Kidney (tissue), 14 donors: Measurements from ENCODE around the gene AGO3. TPM values are rescaled to one million over a fixed set of nuclear protein-coding genes. Genes with fewer than 3 reads are reported as not detected.

Source experiments
- DNase-seq, 5 donors: peaks; one replicate each; pipeline ENCODE4 v3.0.0-alpha.2; 2013 to 2020
- FAIRE-seq: peaks from 2 replicates; lab custom pipeline; 2012; peaks lifted over from hg19 to GRCh38; lab: Jason Lieb, UNC
- H3K27ac ChIP-seq, 2 donors: one replicate each; pipeline ENCODE4 v1.7.0; 2013; ENCODE audit warnings: low read depth in 2 of 2, low read length in 2 of 2, inconsistent platforms in 1 of 2
- H3K27me3 ChIP-seq: one replicate; pipeline ENCODE4 v1.7.1; 2013; ENCODE audit warnings: low read length, inconsistent platforms; ENCODE audit not compliant: control insufficient read depth, insufficient read depth
- H3K36me3 ChIP-seq, 3 donors: one replicate each; pipeline versions ENCODE4 v1.7.0 to v1.7.1; 2013; ENCODE audit warnings: low read length in 3 of 3, control low read depth in 1 of 3, inconsistent platforms in 1 of 3; ENCODE audit not compliant: insufficient read depth in 3 of 3, control insufficient read depth in 2 of 3
- H3K4me1 ChIP-seq, 3 donors: one replicate each; pipeline versions ENCODE4 v1.7.0 to v1.7.1; 2013; ENCODE audit warnings: low read length in 3 of 3, inconsistent platforms in 1 of 3, low read depth in 1 of 3; ENCODE audit not compliant: control insufficient read depth in 2 of 3, insufficient read depth in 2 of 3
- H3K4me3 ChIP-seq, 3 donors: one replicate each; pipeline versions ENCODE4 v1.7.0 to v1.8.1; 2013; ENCODE audit warnings: low read length in 3 of 3, control low read depth in 1 of 3, inconsistent platforms in 1 of 3
- H3K9ac ChIP-seq, 3 donors: one replicate each; pipeline versions ENCODE4 v1.7.0 to v1.7.1; 2013; ENCODE audit warnings: low read length in 3 of 3, control low read depth in 1 of 3, inconsistent platforms in 1 of 3
- H3K9me3 ChIP-seq, 3 donors: one replicate each; pipeline versions ENCODE4 v1.7.0 to v1.7.1; 2013; ENCODE audit warnings: low read length in 3 of 3, control low read depth in 1 of 3, inconsistent platforms in 1 of 3; ENCODE audit not compliant: control insufficient read depth in 2 of 3, insufficient read depth in 1 of 3
- intact Hi-C: fragments of 100-400 bp; cut with DNase I; formaldehyde crosslinking; loops from one replicate; pipeline ENCODE4 v1.11.1; 2022
- polyA plus RNA-seq: library from polyadenylated mRNA; stranded (reverse); fragments of 350-450 nt; fragmentation: Illumina TruSeq; extraction: RNeasy Lipid Tissue Mini Kit (QIAGEN cat#74804); gene quantifications from one replicate; pipeline ENCODE4 v1.2.3, GENCODE V29; 2014; ENCODE audit warnings: low read depth, low replicate concordance; ENCODE audit not compliant: insufficient read depth
- total RNA-seq: library from RNA; stranded (reverse); fragmentation: NEBNext Ultra II Directional; extraction: Animal tissue kit (Norgen Biotek cat#: 25700); gene quantifications from one replicate; pipeline ENCODE4 v1.2.1, GENCODE V29; 2021
- TF ChIP-seq, protein P1 (sequence below): IDR thresholded peaks from 3 replicates; pipeline ENCODE4 v1.5.1; 2012; ENCODE audit warnings: mild to moderate bottlenecking, moderate library complexity, borderline replicate concordance; ENCODE audit not compliant: insufficient read depth; ENCODE audit errors: extremely low read depth
- donor health status: control.
- donor health status: control.
- donor health status: control.
- donor health status: control.
- donor health status: control.
- donor health status: DM: yes; HTN: yes; CAD: no.
- donor health status: Normal renal cell carcinoma (clear cell type).

The AGO3 gene
- total and polyA plus RNA-seq, 2 donors from 2014 or later, result 2.8 to 28.2 TPM

DNA sequence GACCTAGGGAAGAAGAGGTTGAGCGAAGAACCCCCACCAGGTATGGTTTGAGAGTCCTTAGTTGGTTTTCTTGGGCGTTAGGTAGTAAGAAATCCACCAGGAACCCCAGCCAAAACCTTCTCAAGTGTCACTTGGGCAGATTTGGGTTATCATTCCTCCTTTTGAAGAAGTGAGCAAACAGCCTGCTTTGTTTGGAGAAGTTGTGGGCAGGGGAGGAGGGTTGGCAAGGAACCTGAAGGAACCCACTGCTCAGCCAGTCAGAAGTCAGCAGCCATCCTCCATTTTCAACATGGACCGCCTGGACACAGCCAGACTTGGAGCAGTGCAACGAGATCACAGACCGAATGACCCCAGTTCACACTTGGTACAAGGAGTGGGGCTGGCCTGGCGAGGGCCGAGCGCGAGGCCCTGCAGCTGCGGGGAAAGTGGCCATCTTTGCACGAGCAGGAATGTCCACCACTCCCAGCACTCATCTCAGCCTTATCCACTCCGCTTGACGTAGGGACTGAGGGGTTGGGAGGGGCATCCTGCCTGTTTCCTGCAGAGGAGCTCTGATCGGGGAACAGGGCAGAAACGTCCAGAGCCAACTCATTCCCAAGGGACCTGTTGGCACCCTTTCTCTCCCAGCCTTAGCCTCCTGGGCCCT is 165.0 kb downstream of the AGO3 start:
- H3K36me3 ChIP-seq, result peaks cover 4 to 34% (median 15%) of the 10 kb centered on the region in 3 donors

DNA sequence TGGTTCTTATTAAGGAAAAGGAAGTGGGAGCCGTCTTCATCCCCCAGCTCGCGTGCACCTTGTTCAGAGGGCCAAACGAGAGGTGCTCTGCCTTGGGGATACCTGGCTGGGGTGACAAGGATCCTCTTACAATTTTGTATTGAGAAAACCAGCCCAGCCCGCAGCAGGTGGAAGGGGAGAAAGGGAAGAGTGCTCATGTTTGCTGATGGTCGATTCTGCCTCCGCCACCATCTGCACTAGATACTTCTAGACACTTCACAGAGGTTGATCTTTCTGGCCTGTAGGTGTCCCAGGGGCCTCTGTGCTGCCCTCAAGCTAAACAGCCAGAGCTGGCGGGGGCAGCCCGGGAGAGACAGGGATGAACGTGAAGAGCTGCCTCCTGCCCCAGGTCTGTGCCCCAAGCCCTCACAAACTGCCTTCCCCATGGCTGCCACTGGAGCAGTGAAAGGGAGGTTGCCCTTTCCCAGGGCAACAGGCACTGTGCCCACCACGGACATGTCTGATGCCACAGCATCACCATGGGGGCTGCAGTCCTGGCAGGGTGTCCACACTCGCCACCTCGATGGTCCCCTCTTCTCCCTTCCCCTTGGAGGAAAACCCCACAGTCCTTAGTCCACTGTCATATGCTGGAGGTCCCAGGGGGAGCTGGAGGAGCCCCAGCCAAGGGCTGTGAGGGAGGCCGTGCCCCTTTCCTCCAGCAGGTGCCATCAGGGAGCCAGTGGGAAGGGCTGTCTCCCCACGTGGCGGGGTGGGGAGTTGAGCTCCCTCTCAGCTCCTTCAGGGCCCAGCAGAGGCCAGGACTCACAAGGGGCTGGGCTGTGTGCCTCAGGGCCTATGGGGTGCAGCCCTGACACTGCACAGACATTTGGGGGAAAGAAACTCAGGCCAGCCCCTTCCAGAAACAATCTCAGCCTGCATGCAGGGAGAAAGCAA is 165.9 kb downstream of the AGO3 start:
- H3K27me3 ChIP-seq, result no peaks in the 10 kb centered on the region
- intact Hi-C loops, result no loop called here
- no peaks in the 10 kb centered on the region for H3K9me3 ChIP-seq
- H3K9ac ChIP-seq, result no peak overlapping the region
- peaks cover 0 to 9% (median 0%) of the 10 kb centered on the region in 3 donors for H3K4me1 ChIP-seq
- peaks cover 4 to 31% (median 15%) of the 10 kb centered on the region in 3 donors for H3K36me3 ChIP-seq
- peak in 1 of 5 donors; percentile 12 for DNase-seq
- TF ChIP-seq, protein P1, sequence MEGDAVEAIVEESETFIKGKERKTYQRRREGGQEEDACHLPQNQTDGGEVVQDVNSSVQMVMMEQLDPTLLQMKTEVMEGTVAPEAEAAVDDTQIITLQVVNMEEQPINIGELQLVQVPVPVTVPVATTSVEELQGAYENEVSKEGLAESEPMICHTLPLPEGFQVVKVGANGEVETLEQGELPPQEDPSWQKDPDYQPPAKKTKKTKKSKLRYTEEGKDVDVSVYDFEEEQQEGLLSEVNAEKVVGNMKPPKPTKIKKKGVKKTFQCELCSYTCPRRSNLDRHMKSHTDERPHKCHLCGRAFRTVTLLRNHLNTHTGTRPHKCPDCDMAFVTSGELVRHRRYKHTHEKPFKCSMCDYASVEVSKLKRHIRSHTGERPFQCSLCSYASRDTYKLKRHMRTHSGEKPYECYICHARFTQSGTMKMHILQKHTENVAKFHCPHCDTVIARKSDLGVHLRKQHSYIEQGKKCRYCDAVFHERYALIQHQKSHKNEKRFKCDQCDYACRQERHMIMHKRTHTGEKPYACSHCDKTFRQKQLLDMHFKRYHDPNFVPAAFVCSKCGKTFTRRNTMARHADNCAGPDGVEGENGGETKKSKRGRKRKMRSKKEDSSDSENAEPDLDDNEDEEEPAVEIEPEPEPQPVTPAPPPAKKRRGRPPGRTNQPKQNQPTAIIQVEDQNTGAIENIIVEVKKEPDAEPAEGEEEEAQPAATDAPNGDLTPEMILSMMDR, result no peak
- no peak for FAIRE-seq
- H3K27ac ChIP-seq, result no peak overlapping the region
- H3K4me3 ChIP-seq, result no peak overlapping the region

More for the DNA sequence above, 165.0 kb downstream of the AGO3 start:
- no peaks in the 10 kb centered on the region for H3K27me3 ChIP-seq
- H3K27ac ChIP-seq, result no peak overlapping the region
- FAIRE-seq (no peak), DNase-seq (peak in 1 of 5 donors; percentile 59)
- no peaks in the 10 kb centered on the region for H3K9me3 ChIP-seq
- no peak overlapping the region for H3K9ac ChIP-seq
- H3K4me1 ChIP-seq, result peaks cover 0 to 9% (median 0%) of the 10 kb centered on the region in 3 donors
- TF ChIP-seq, protein P1, result no peak
- intact Hi-C loops, result no loop called here
- no peak overlapping the region for H3K4me3 ChIP-seq

DNA sequence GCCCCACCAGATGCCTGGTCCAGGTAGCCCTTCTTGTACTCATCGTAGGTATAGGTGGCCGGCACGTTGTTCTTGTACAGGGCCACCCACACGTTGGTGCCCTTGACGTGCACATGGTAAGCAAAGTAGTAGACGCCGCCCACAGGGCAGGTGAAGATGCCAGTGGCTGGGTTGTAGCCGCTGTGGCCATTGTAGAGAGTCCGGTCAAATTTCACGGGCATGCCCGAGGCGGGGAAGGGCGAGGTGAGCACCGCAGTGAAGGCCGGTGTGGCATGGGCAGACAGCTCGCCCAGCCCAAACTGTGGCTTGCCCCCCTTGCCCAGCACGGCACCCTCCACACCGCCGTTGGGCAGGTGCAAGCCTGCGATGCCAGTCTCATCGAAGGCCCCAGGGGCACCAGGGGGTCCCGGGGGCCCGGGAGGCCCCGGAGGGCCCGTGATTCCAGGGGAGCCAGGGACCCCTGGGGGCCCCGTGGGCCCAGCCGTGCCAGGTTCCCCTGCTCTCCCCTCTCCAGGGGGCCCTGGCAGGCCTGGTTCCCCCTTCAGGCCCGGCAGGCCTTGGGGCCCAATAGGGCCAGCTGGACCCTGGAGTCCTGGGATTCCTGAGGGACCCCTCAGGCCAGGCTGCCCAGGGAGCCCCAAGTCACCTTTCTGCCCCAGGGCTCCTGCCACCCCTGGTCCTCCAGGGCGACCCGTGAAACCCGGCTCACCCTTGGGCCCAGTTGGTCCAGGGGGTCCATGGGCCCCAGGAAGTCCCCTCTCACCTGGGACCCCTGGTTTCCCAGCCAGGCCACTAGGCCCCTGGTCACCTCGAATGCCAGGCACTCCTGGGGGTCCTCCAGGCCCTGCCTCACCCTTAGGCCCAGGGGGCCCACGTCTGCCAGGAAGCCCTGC is 167.0 kb downstream of the AGO3 start:
- H3K9me3 ChIP-seq, result no peaks in the 10 kb centered on the region
- H3K9ac ChIP-seq, result no peak overlapping the region
- FAIRE-seq (no peak), DNase-seq (no peak)
- TF ChIP-seq, protein P1, result no peak
- no peak overlapping the region for H3K27ac ChIP-seq
- peaks cover 2 to 21% (median 9%) of the 10 kb centered on the region in 3 donors for H3K36me3 ChIP-seq
- intact Hi-C loops, result no loop called here
- H3K4me1 ChIP-seq, result peaks cover 0 to 9% (median 0%) of the 10 kb centered on the region in 3 donors
- H3K27me3 ChIP-seq, result no peaks in the 10 kb centered on the region
- no peak overlapping the region for H3K4me3 ChIP-seq
